AG09309 (cell line): ENCODE data around the gene CD1D.
"Not testable (repeated sequence)": the region's sequence is repeated elsewhere in the genome, so short reads cannot be mapped to it uniquely, and the experiment has no call there.

Experiments used
- DNase-seq: peaks from one replicate; pipeline ENCODE4 v3.0.0-alpha.2; 2010; ENCODE audit warnings: low read depth
- H3K4me3 ChIP-seq: 2 replicates; pipeline ENCODE4 v1.5.1; 2011; ENCODE audit warnings: mild to moderate bottlenecking, low read depth, low read length, moderate library complexity; ENCODE audit not compliant: control insufficient read depth
- CTCF ChIP-seq: IDR thresholded peaks from 2 replicates; pipeline ENCODE4 v1.5.1; 2011; ENCODE audit warnings: mild to moderate bottlenecking, low read depth, low read length, inconsistent platforms; ENCODE audit not compliant: insufficient read depth, control insufficient read depth; ENCODE audit errors: missing control alignments

CD1D gene

DNA sequence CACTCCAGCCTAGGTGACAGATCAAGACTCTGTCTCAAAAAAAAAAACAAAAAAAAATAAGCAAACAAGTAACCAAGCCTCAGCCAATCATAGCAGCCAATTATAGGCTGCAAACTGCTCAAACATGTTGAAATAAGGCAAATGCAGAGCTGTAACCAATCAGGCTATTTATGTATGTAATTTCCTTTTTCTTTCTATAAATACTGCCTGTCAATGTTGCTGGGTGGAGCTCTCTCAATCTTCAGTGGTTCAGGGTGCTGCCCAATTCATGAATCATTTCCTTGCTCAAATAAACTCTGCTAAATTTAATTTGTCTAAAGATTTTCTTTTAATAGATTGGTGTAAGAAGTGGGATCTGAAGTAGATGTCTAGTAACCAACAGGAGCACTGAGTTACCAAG is 11.6 kb upstream of the CD1D start:
- DNase-seq = no peak
- no peak overlapping the region for H3K4me3 ChIP-seq
- TF ChIP-seq CTCF = no peak

DNA sequence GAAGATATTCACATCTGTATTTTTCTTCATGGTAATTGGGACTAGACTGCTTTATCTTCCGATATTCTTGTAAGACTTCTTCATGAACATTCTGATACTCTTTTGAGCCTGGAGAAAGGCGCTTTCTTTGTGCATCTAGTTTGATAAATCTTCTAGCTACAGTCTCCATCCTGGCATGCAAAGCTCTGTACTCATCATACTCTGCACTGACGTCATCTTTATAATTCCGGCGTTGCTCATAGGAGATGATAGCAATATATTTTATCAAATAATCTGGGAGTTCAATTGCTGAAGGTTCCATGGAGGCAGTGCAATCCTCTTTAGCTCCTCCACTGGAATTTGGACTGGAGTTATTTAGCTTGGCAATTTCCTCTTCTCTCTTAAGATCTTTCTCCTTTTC is 4.8 kb upstream of the CD1D start:
- not testable (repeated sequence) for H3K4me3 ChIP-seq, DNase-seq

GRCh38 chr1:158176399-158176798 is 4.3 kb upstream of the CD1D start:
- no peak for DNase-seq
- no peak for TF ChIP-seq CTCF
- no peak overlapping the region for H3K4me3 ChIP-seq

GRCh38 chr1:158176849-158177699 is 3.6 kb upstream of the CD1D start:
- DNase-seq = not testable (repeated sequence)
- H3K4me3 ChIP-seq = peak overlapping the region; percentile 47

- no peak for TF ChIP-seq CTCF
- DNase-seq = no peak
- H3K4me3 ChIP-seq = peak overlapping the region; percentile 47
Measured at GRCh38 chr1:158177700-158178450, 2.8 kb upstream of the CD1D start.

DNA sequence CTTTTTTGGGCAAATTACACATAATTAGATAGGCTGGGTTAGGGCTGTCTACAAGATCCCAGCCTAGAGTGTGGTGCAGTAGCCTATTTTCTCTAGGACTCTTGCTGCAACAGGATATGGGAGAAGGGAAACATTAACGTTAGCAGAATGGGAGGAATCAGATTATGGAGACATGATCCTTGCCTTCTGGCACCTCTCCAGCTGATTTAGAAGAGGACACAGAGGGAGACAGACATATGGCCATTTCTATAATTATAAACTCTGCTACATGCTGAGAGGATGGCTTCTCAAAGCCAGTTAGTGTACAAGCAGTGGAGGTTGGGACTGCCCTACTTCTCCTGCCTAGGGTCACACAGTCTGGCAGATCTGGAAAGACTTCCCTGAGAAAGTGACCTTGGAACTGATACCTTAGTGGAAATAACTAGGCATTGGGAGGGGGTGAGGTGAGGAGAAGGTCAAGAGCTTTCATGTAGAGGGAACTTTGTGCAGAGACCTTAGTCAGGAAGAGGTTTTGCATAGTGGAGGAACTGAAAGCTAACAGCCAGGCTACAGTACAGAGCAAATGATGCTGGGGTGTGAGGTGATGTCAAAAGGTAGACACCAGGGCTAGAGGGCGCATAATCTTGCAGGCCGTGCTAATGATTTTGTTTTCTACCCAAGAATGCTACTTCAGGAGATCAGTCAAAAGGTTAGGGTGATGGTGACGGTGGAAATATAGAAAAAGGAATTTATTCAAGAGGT is 1.2 kb upstream of the CD1D start:
- DNase-seq = no peak
- TF ChIP-seq CTCF = no peak

GRCh38 chr1:158181577-158181922 is 855 bp downstream of the CD1D start:
- H3K4me3 ChIP-seq = no peak overlapping the region
- no peak for TF ChIP-seq CTCF
- no peak for DNase-seq

More for the DNA sequence above, 1.2 kb upstream of the CD1D start:
- no peak overlapping the region for H3K4me3 ChIP-seq
